GM18526 (cell line): Measurements from ENCODE around the gene RBFOX1.

Source experiments
- POLR2A ChIP-seq: IDR thresholded peaks from 3 replicates; pipeline ENCODE4 v1.6.1; 2011; ENCODE audit not compliant: insufficient read length; ENCODE audit errors: extremely low read depth

The RBFOX1 gene

GRCh38 chr16:7332611-7333010, at the start of gene RBFOX1:
Gene RBFOX1 (plus strand): TSS chr16:7332845.
- TF ChIP-seq POLR2A, result no peak

- no peak for TF ChIP-seq POLR2A
Observed at GRCh38 chr16:7284780-7285179, 47.9 kb upstream of the RBFOX1 start.

DNA sequence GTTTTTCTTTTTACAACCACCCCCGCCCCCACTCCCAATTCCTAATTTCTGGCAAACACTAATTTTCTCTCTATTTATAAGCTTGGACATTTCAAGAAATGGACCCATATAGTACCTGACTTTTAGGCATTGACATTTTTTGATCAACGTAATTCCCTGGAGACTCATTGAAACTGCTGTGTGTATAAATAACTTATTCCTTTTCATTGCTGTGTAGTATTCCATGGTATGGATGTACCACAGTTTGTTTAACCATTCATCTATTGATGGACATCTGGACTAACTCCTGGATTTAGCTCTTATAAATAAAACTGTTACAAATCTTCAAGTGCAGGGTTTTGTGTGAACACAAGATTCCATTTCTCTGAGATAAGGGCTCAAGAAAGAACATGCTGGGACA, 47.1 kb upstream of the RBFOX1 start:
- TF ChIP-seq POLR2A, result no peak

DNA sequence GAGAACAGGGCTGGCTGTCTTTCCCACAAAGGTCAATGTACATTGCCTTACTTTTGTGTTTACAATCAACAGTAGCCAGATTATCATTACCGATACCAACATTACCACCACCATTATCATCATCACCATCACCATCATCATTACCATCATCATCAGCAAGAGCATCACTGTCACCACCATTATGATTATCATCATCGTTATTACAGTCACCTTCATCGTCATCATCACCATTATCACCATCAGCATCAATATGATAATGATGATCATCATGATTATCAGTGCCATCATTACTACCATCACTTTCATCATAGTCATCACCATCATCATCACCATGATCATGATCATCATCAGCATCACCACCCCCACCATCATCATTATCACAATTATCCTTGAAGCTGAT, 43.3 kb upstream of the RBFOX1 start:
- TF ChIP-seq POLR2A, result no peak

GRCh38 chr16:7290682-7291081, 42.0 kb upstream of the RBFOX1 start:
- no peak for TF ChIP-seq POLR2A

DNA sequence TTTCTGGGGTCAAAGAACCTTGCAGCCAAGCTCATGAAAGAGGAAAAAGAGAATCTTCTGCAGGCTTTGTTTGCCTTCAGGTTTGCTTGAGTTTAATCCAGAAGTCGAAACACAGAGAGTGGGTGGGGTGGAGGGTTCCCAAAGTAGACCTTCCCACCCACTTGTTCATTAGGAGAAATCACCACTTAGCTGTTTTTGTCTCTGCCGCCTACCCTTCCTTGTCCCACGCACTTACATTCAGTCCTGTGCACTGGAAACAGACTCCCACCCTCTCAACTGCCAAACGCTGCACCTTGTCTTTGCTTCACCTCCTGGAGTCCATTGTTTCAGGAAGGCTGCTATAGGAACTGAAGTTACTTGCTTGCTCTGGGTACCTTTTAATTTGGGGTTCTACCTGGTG, 38.6 kb upstream of the RBFOX1 start:
- TF ChIP-seq POLR2A, result no peak

DNA sequence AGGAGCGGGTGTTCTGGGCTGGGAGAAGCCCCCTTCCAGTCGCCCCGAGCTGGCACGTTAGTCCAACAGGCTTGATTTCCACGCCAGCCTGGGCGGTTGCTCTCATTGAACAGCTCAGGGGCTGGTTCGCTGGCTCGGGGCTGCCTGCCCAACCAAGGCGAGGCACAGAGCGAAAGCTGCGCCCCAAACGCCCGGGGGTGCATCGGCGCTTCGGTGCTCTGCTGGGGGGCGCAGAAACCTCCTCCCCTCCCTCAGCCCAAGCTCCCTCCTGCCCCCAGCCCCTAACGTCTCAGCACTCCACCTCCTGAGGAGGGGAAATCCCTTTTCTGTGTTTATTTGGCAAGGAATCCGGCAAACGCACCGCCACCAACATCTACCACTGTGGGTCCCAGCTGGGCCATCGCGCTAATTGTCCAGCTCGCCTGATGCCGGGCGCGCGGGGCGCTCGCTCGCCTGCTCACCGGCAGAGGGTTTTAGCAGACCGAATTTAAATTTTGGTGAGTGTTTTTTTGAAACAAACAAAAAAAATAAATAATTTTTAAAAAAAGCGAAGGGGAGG, 29.5 kb upstream of the RBFOX1 start:
- no peak for TF ChIP-seq POLR2A

- TF ChIP-seq POLR2A, result no peak
Observed at GRCh38 chr16:7303660-7304200, 28.9 kb upstream of the RBFOX1 start.

GRCh38 chr16:7304279-7304678, 28.4 kb upstream of the RBFOX1 start:
- TF ChIP-seq POLR2A, result no peak

GRCh38 chr16:7304958-7305357, 27.7 kb upstream of the RBFOX1 start:
- no peak for TF ChIP-seq POLR2A

- no peak for TF ChIP-seq POLR2A
Observed at GRCh38 chr16:7313170-7313569, 19.5 kb upstream of the RBFOX1 start.

DNA sequence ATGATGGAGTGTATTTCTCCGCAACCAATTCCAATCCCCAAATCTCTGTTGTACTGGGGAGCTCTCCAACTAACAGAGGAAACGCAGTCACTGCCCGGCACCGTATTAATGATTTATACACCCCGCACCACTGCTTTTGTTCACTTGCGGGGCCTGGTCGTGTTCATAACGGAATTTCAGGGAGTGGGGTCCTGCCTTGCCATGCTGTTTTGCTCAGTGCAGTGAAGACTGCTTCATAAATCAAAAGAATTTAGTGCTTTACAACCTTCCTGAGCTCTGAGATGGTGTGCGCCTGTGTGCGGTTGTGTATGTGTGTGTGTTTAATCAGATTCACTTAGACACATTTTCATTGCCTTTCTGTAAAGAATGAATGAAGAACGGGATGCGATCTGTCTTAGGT, 18.5 kb upstream of the RBFOX1 start:
- no peak for TF ChIP-seq POLR2A

DNA sequence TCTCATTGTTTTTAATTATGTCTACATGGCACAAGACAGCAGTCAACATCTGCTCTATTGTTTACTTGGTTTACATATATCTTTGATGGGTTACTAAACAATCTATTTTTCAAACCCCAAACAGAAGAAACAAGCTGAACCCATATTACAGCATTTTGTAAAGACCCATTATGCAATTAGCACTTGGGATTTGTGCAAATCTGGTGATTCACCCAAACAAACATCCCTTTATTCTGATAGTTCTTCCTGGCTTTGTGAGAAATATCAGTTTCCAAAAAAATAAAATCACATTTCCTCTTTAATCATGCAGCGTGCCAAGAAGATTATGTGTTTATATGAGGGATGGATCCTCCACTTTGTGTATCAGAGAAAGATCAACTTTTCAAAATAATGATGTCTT, 16.8 kb upstream of the RBFOX1 start:
- no peak for TF ChIP-seq POLR2A

GRCh38 chr16:7316281-7316888, 16.3 kb upstream of the RBFOX1 start:
- no peak for TF ChIP-seq POLR2A

DNA sequence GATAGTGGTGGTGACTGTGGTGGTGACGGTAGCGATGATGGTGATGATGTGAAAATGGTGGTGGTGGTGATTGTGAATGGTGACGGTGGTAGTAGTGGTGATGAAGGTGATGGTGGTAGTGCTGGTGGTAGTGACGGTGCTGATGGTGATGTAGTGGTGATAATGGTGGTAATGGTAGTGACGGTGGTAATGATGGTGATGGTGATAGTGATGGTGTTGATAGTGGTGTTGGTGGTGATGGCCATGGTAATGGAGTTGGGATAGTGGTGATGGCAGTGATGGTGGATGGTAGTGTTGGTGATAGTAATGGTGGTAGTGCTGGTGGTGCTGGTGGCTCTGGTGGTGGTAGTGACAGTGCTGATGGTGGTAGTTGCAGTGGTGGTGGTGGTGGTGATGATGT, 14.7 kb upstream of the RBFOX1 start:
- TF ChIP-seq POLR2A, result no peak

- no peak for TF ChIP-seq POLR2A
Observed at GRCh38 chr16:7318686-7319085, 14.0 kb upstream of the RBFOX1 start.

- no peak for TF ChIP-seq POLR2A
Observed at GRCh38 chr16:7319514-7319913, 13.1 kb upstream of the RBFOX1 start.
